Measurements from ENCODE around the gene IGFN1.
A peak's percentile ranks its signal among the peaks of the same experiment; 100 is the strongest.

The IGFN1 gene

GRCh38 chr1:201184307-201185122, 6.1 kb upstream of the IGFN1 start:
- peak; percentile 71 for TF ChIP-seq CTCF (conservative IDR thresholded peaks at IDR 0.05; ENCODE audit: low read length)
- peak; percentile 76 for DNase-seq (ENCODE audit: low read depth)
- no peak overlapping the region for H3K4me3 ChIP-seq (ENCODE audit: low read length)

GRCh38 chr1:201185123-201185453, 5.5 kb upstream of the IGFN1 start:
- no peak for TF ChIP-seq CTCF (conservative IDR thresholded peaks at IDR 0.05; ENCODE audit: low read length)
- H3K4me3 ChIP-seq (ENCODE audit: low read length): no peak overlapping the region
- no peak for DNase-seq (ENCODE audit: low read depth)

- no peak for TF ChIP-seq CTCF (conservative IDR thresholded peaks at IDR 0.05; ENCODE audit: low read length)
- DNase-seq (ENCODE audit: low read depth): no peak
- H3K4me3 ChIP-seq (ENCODE audit: low read length): no peak overlapping the region
Measured at GRCh38 chr1:201185527-201186128, 5.0 kb upstream of the IGFN1 start.

GRCh38 chr1:201186192-201186591, 4.4 kb upstream of the IGFN1 start:
- H3K4me3 ChIP-seq (ENCODE audit: low read length): no peak overlapping the region
- no peak for TF ChIP-seq CTCF (conservative IDR thresholded peaks at IDR 0.05; ENCODE audit: low read length)
- DNase-seq (ENCODE audit: low read depth): no peak

- DNase-seq (ENCODE audit: low read depth): no peak
- no peak overlapping the region for H3K4me3 ChIP-seq (ENCODE audit: low read length)
- TF ChIP-seq CTCF (conservative IDR thresholded peaks at IDR 0.05; ENCODE audit: low read length): no peak
Measured at GRCh38 chr1:201189085-201189484, 1.5 kb upstream of the IGFN1 start.

GRCh38 chr1:201190005-201190404, 619 bp upstream of the IGFN1 start:
- no peak for DNase-seq (ENCODE audit: low read depth)
- TF ChIP-seq CTCF (conservative IDR thresholded peaks at IDR 0.05; ENCODE audit: low read length): no peak
- no peak overlapping the region for H3K4me3 ChIP-seq (ENCODE audit: low read length)

GRCh38 chr1:201191653-201192260, 1.1 kb downstream of the IGFN1 start:
- DNase-seq (ENCODE audit: low read depth): peak; percentile 75
- TF ChIP-seq CTCF (conservative IDR thresholded peaks at IDR 0.05; ENCODE audit: low read length): no peak

More at GRCh38 chr1:201191653-201192260, 1.1 kb downstream of the IGFN1 start:
- no peak overlapping the region for H3K4me3 ChIP-seq (ENCODE audit: low read length)
